Body of pancreas (tissue), 4 donors: ENCODE measurements around the gene SNCAIP. TPM values are rescaled to one million over a fixed set of nuclear protein-coding genes. Genes with fewer than 3 reads are reported as not detected.

Source experiments
- ATAC-seq: fragments of 150-250 bp; one replicate; pipeline ENCODE4 v1.9.1; 2016
- DNase-seq, 4 donors: peaks; one replicate each; pipeline ENCODE4 v3.0.0-alpha.2; 2019
- H3K27ac ChIP-seq, 4 donors: fragments of 200-600 bp; sonication (generic); 1 replicate in 3 of 4; 2 replicates in 1 of 4; pipeline versions ENCODE4 v1.5.1 to v1.6.1; 2016 to 2019; ENCODE audit warnings: mild to moderate bottlenecking in 1 of 4, mixed read lengths in 1 of 4, moderate library complexity in 1 of 4
- H3K27me3 ChIP-seq, 2 donors: fragments of 200-600 bp; sonication (generic); one replicate each; pipeline ENCODE4 v1.6.0; 2016; ENCODE audit warnings: mild to moderate bottlenecking in 1 of 2
- H3K36me3 ChIP-seq, 2 donors: fragments of 200-600 bp; sonication (generic); replicated peaks in 1 of 2; 2 replicates each; pipeline ENCODE4 v1.5.1; 2016; ENCODE audit warnings: low read depth in 2 of 2; ENCODE audit not compliant: insufficient read depth in 1 of 2
- H3K4me1 ChIP-seq: fragments of 200-600 bp; sonication (generic); one replicate; pipeline ENCODE4 v1.6.0; 2016
- H3K4me3 ChIP-seq, 2 donors: fragments of 200-600 bp; sonication (generic); 1 replicate in 1 of 2; 2 replicates in 1 of 2; pipeline ENCODE4 v1.5.1; 2016 to 2019
- H3K9me3 ChIP-seq, 3 donors: fragments of 200-600 bp; sonication (generic); 1 replicate in 2 of 3; 2 replicates in 1 of 3; pipeline ENCODE4 v1.5.1; 2016
- POLR2A ChIP-seq, 3 donors: fragments of 450-650 bp; IDR thresholded peaks; one replicate each; pipeline ENCODE4 v1.6.1; 2016; ENCODE audit warnings: antibody characterized with exemption in 3 of 3, mild to moderate bottlenecking in 2 of 3
- WGBS, 2 donors: methylation state at CpG; one replicate each; pipeline ENCODE4 v1.1.5; 2017; 5-methylcytosine and 5-hydroxymethylcytosine counted together
- intact Hi-C: fragments of 100-400 bp; cut with DNase I; formaldehyde crosslinking; loops from one replicate; pipeline ENCODE4 v1.15.1; 2023
- total RNA-seq, 2 donors: library from RNA; depleted of rRNA; stranded (reverse); fragments of >200 nt; gene quantifications; one replicate each; pipeline ENCODE4 v1.1.0, GENCODE V29; 2016
- TF ChIP-seq, protein P1 (sequence below), 7 experiments: fragments of 450-650 bp in 4 of 7; fragments of 200-600 bp in 3 of 7; sonication (generic) in 3 of 7; IDR thresholded peaks; one replicate each; pipeline ENCODE4 v1.5.1; 2016 to 2019; ENCODE audit warnings: antibody characterized with exemption in 7 of 7

SNCAIP gene
- total RNA-seq, 2 donors from 2014 or later = 1.3 to 2.6 TPM

DNA sequence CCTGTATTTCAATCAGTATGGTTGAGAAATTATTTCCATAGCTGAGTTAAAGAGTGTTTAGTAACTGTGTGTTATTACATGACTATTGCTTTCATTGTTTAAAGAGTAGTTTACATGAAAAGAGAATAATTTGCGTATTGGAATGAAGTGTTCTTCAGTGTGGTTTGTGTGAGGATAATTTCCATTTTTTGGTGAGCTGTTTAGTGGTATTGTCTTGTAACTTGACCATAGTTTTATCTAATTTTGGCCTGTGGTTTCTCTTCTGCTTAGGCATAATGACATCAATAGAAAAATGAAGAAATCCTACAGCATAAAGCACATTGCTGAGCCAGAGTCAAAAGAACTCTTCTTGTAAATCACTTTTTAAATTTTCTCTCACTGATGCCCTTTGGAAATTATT, 151.2 kb downstream of the SNCAIP start:
- H3K4me3 ChIP-seq = no peak overlapping the region
- TF ChIP-seq POLR2A (IDR thresholded peaks at IDR 0.05) = no peak
- TF ChIP-seq, protein P1, sequence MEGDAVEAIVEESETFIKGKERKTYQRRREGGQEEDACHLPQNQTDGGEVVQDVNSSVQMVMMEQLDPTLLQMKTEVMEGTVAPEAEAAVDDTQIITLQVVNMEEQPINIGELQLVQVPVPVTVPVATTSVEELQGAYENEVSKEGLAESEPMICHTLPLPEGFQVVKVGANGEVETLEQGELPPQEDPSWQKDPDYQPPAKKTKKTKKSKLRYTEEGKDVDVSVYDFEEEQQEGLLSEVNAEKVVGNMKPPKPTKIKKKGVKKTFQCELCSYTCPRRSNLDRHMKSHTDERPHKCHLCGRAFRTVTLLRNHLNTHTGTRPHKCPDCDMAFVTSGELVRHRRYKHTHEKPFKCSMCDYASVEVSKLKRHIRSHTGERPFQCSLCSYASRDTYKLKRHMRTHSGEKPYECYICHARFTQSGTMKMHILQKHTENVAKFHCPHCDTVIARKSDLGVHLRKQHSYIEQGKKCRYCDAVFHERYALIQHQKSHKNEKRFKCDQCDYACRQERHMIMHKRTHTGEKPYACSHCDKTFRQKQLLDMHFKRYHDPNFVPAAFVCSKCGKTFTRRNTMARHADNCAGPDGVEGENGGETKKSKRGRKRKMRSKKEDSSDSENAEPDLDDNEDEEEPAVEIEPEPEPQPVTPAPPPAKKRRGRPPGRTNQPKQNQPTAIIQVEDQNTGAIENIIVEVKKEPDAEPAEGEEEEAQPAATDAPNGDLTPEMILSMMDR (IDR thresholded peaks at IDR 0.05) = no peak
- ATAC-seq (no peak), DNase-seq (no peak)
- no peak overlapping the region for H3K27ac ChIP-seq
- intact Hi-C loops = no loop called here
- H3K27me3 ChIP-seq = no peaks in the 10 kb centered on the region
- no peaks in the 10 kb centered on the region for H3K36me3 ChIP-seq
- no peaks in the 10 kb centered on the region for H3K9me3 ChIP-seq
- WGBS, 2 donors = 71 to 90% methylated on average over 1 of the region's 1 CpG
- no peaks in the 10 kb centered on the region for H3K4me1 ChIP-seq

DNA sequence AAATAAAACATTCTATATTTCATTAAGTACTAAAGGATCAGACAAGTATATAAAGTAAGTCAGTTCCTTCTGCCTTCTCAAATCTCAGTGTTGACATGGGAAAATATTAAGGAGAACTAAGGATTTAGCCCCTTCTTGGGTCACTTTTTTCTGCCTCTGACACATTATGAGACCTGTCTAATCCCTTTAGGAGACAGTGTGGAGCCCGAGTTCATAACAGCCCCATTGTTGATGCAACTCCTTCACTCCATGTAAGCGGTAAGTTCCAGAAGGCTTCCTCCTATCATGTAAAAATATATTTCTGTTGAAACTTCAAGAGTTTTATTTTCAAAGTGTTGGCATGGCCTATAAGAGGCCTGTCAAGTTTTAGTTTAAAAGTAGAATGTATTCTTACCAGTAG, 152.2 kb downstream of the SNCAIP start:
- ATAC-seq = no peak
- TF ChIP-seq, protein P1 (IDR thresholded peaks at IDR 0.05) = no peak
- TF ChIP-seq POLR2A (IDR thresholded peaks at IDR 0.05) = no peak
- Histone ChIP-seq H3K27me3 (no peaks in the 10 kb centered on the region), H3K4me1 (no peaks in the 10 kb centered on the region), H3K9me3 (no peaks in the 10 kb centered on the region), H3K27ac (no peak overlapping the region), H3K36me3 (no peaks in the 10 kb centered on the region), H3K4me3 (no peak overlapping the region)
- DNase-seq = no peak
- WGBS, 2 donors = 72 to 83% methylated on average over 2 of the region's 2 CpGs
- intact Hi-C loops = no loop called here

DNA sequence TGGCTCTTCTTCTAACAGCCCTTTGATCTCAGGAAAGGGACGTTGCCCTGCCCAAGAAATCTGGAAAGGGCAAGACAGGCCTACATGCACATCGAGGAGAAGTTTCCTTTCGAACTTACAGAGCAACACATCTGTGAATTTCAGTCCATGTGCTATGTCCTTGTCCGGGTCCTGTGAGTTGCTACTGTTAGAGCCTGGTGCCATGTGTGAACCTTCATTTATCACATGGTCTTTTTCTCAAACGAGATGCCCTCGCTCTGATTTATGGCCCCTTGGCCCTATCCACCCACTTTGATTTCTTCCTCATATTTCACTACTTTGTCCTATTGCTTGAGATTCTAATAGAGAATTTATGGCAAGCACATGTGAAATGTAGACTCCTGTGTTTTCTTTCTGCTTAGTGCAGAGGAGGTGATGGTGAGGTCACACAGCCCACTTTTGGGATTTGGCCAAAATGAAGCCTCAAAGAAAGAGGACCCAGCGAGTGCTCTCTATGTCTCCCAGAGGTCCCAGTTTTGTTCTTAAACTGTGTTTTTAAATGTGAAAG, 153.1 kb downstream of the SNCAIP start:
- no peaks in the 10 kb centered on the region for H3K27me3 ChIP-seq
- no peaks in the 10 kb centered on the region for H3K9me3 ChIP-seq
- intact Hi-C loops = no loop called here
- no peak for ATAC-seq
- 69 to 76% methylated on average over 5 to 7 of the region's 7 CpGs for WGBS, 2 donors
- no peak overlapping the region for H3K27ac ChIP-seq
- H3K4me3 ChIP-seq = no peak overlapping the region
- H3K36me3 ChIP-seq = no peaks in the 10 kb centered on the region
- DNase-seq = no peak
- no peaks in the 10 kb centered on the region for H3K4me1 ChIP-seq
- TF ChIP-seq POLR2A (IDR thresholded peaks at IDR 0.05) = no peak
- TF ChIP-seq, protein P1 (IDR thresholded peaks at IDR 0.05) = no peak

DNA sequence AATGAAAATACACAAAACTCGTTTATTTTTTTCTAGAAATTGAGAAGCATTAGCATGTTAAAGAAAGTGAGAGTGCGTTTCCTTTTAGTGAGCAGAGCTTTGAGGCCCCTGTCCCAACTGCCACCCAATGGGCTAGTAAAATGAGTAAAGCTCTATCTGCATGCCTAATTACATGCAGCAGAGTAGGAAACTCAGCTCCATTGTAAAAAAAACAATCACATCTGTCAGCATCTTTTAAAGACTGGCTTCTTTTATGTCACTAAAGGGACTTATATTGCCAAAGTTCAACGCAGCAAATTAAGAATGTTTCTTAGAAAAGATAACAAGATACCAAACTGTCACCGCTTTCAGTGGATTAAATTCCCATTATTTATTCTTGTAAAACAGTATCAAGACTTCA, 154.0 kb downstream of the SNCAIP start:
- 58 to 74% methylated on average over 4 of the region's 4 CpGs for WGBS, 2 donors
- intact Hi-C loops = no loop called here

More for the DNA sequence above, 154.0 kb downstream of the SNCAIP start:
- Histone ChIP-seq H3K36me3 (no peaks in the 10 kb centered on the region), H3K27ac (no peak overlapping the region), H3K4me3 (no peak overlapping the region), H3K9me3 (no peaks in the 10 kb centered on the region), H3K4me1 (no peaks in the 10 kb centered on the region), H3K27me3 (no peaks in the 10 kb centered on the region)
- DNase-seq = no peak
- ATAC-seq = no peak
- TF ChIP-seq, protein P1 (IDR thresholded peaks at IDR 0.05) = no peak
- no peak for TF ChIP-seq POLR2A (IDR thresholded peaks at IDR 0.05)
